Stimulated activated CD4-positive, alpha-beta T cell treated with anti-CD3 and anti-CD28 coated beads, Interleukin-15, amount 100 ng/mL, for 24 hours (primary cell): Measurements from ENCODE around the gene SLC3A2.
"Not testable (repeated sequence)": the region's sequence is repeated elsewhere in the genome, so short reads cannot be mapped to it uniquely, and the experiment has no call there.

ENCODE experiments used
- DNase-seq: peaks from one replicate; pipeline ENCODE4 v3.0.0-alpha.2; 2020

Gene SLC3A2

GRCh38 chr11:62931499-62932278, 51.0 kb downstream of the SLC3A2 start:
- no peak for DNase-seq

GRCh38 chr11:62933285-62933684, 52.6 kb downstream of the SLC3A2 start:
- DNase-seq, result no peak

GRCh38 chr11:62933750-62934495, 53.2 kb downstream of the SLC3A2 start:
- no peak for DNase-seq

GRCh38 chr11:62934496-62934785, 53.7 kb downstream of the SLC3A2 start:
- no peak for DNase-seq

GRCh38 chr11:62937528-62937927, 56.8 kb downstream of the SLC3A2 start:
- not testable (repeated sequence) for DNase-seq
